ENCODE data around the gene RRH.

GRCh38 chr4:109872950-109873656, 45.3 kb downstream of the RRH start:
- TF ChIP-seq EZH2 (IDR thresholded peaks at IDR 0.05), result no peak
- no peak for TF ChIP-seq POLR2AphosphoS5 (IDR thresholded peaks at IDR 0.05; ENCODE audit: borderline replicate concordance, low read depth, low read length)
- no peak for TF ChIP-seq FOXP2 (optimal IDR thresholded peaks at IDR 0.05; ENCODE audit: control extremely low read depth, extremely low read length, insufficient read depth)

Measured in SK-N-MC (cell line).